Activated T-helper 17 cell treated with anti-CD3 and anti-CD28 coated beads, Interleukin-2, amount 50 U/mL, for 72 hours (primary cell): ENCODE data around the gene MBOAT7. TPM values are rescaled to one million over a fixed set of nuclear protein-coding genes. Genes with fewer than 3 reads are reported as not detected.

Experiments used
- ATAC-seq: fragments of 150-1000 bp; cut with Tn5 transposase; replicated peaks from 2 replicates; pipeline ENCODE4 v1.10.0; 2021; ENCODE audit warnings: mild to moderate bottlenecking, moderate library complexity
- H3K27ac Mint-ChIP-seq: one replicate; pipeline ENCODE4 v1.8.0; 2022; ENCODE audit warnings: mixed read lengths
- H3K27me3 Mint-ChIP-seq: one replicate; pipeline ENCODE4 v1.8.0; 2022; ENCODE audit warnings: mixed read lengths
- H3K36me3 Mint-ChIP-seq: one replicate; pipeline ENCODE4 v1.8.0; 2022; ENCODE audit warnings: low read depth, mild to moderate bottlenecking, mixed read lengths
- H3K4me1 Mint-ChIP-seq: one replicate; pipeline ENCODE4 v1.8.0; 2022; ENCODE audit warnings: mixed read lengths
- H3K4me3 Mint-ChIP-seq: one replicate; pipeline ENCODE4 v1.8.0; 2022; ENCODE audit warnings: mild to moderate bottlenecking, mixed read lengths
- H3K9me3 Mint-ChIP-seq: one replicate; pipeline ENCODE4 v1.8.0; 2022; ENCODE audit warnings: mixed read lengths
- total RNA-seq, 2 donors: library from RNA; stranded (reverse); gene quantifications; one replicate each; pipeline ENCODE4 v1.2.3, GENCODE V29; 2022

Gene MBOAT7
- total RNA-seq, 2 donors from 2014 or later, result 58.6 to 65.9 TPM

GRCh38 chr19:54137699-54138488, 51.5 kb downstream of the MBOAT7 start, which contains the start of gene CNOT3:
Gene CNOT3, plus strand, starts transcription at chr19:54137762. Its CDS starts 5,217 bp downstream, at chr19:54142979.
- no peaks in the 10 kb centered on the region for H3K27me3 Mint-ChIP-seq
- H3K36me3 Mint-ChIP-seq, result peaks cover 47% of the 10 kb centered on the region
- no peak for ATAC-seq
- H3K27ac Mint-ChIP-seq, result peak within 1 kb of the TSS; percentile 95
- H3K9me3 Mint-ChIP-seq, result no peaks in the 10 kb centered on the region
- H3K4me3 Mint-ChIP-seq, result peak within 1 kb of the TSS; percentile 91
- H3K4me1 Mint-ChIP-seq, result peaks cover 21% of the 10 kb centered on the region

- H3K4me3 Mint-ChIP-seq, result peak overlapping the region; percentile 87
- H3K9me3 Mint-ChIP-seq, result no peaks in the 10 kb centered on the region
- peak; percentile 88 for ATAC-seq
- peaks cover 20% of the 10 kb centered on the region for H3K4me1 Mint-ChIP-seq
- peaks cover 39% of the 10 kb centered on the region for H3K36me3 Mint-ChIP-seq
- no peaks in the 10 kb centered on the region for H3K27me3 Mint-ChIP-seq
- peak overlapping the region; percentile 70 for H3K27ac Mint-ChIP-seq
These were observed 52.3 kb downstream of the MBOAT7 start for GRCh38 chr19:54136864-54137698.

- H3K4me3 Mint-ChIP-seq, result peak overlapping the region; percentile 87
- H3K27me3 Mint-ChIP-seq, result no peaks in the 10 kb centered on the region
- no peaks in the 10 kb centered on the region for H3K9me3 Mint-ChIP-seq
- H3K36me3 Mint-ChIP-seq, result peaks cover 38% of the 10 kb centered on the region
- ATAC-seq, result no peak
- peaks cover 15% of the 10 kb centered on the region for H3K4me1 Mint-ChIP-seq
- peak overlapping the region; percentile 70 for H3K27ac Mint-ChIP-seq
These were observed 53.1 kb downstream of the MBOAT7 start for GRCh38 chr19:54136086-54136863.

GRCh38 chr19:54133957-54134590, 55.3 kb downstream of the MBOAT7 start:
- Mint-ChIP-seq H3K4me1 (peaks cover 7% of the 10 kb centered on the region), H3K9me3 (no peaks in the 10 kb centered on the region), H3K36me3 (peaks cover 40% of the 10 kb centered on the region), H3K27me3 (no peaks in the 10 kb centered on the region), H3K4me3 (no peak overlapping the region), H3K27ac (no peak overlapping the region)
- ATAC-seq, result no peak

GRCh38 chr19:54133312-54133956, 55.9 kb downstream of the MBOAT7 start:
- no peaks in the 10 kb centered on the region for H3K9me3 Mint-ChIP-seq
- H3K27ac Mint-ChIP-seq, result no peak overlapping the region
- no peaks in the 10 kb centered on the region for H3K27me3 Mint-ChIP-seq
- no peak for ATAC-seq
- H3K4me1 Mint-ChIP-seq, result peaks cover 5% of the 10 kb centered on the region
- H3K4me3 Mint-ChIP-seq, result no peak overlapping the region
- H3K36me3 Mint-ChIP-seq, result peaks cover 40% of the 10 kb centered on the region

- Mint-ChIP-seq H3K4me1 (no peaks in the 10 kb centered on the region), H3K27me3 (no peaks in the 10 kb centered on the region), H3K36me3 (peaks cover 67% of the 10 kb centered on the region), H3K9me3 (no peaks in the 10 kb centered on the region), H3K27ac (no peak overlapping the region), H3K4me3 (no peak overlapping the region)
- no peak for ATAC-seq
These were observed 59.8 kb downstream of the MBOAT7 start for GRCh38 chr19:54129617-54129996.

GRCh38 chr19:54128796-54129616, 60.4 kb downstream of the MBOAT7 start:
- Mint-ChIP-seq H3K9me3 (no peaks in the 10 kb centered on the region), H3K4me1 (no peaks in the 10 kb centered on the region), H3K4me3 (no peak overlapping the region), H3K27ac (no peak overlapping the region), H3K36me3 (peaks cover 73% of the 10 kb centered on the region), H3K27me3 (no peaks in the 10 kb centered on the region)
- ATAC-seq, result no peak

GRCh38 chr19:54128441-54128725, 61.0 kb downstream of the MBOAT7 start:
- H3K4me1 Mint-ChIP-seq, result no peaks in the 10 kb centered on the region
- ATAC-seq, result no peak
- H3K4me3 Mint-ChIP-seq, result no peak overlapping the region
- no peaks in the 10 kb centered on the region for H3K9me3 Mint-ChIP-seq
- H3K36me3 Mint-ChIP-seq, result peaks cover 79% of the 10 kb centered on the region
- no peak overlapping the region for H3K27ac Mint-ChIP-seq
- H3K27me3 Mint-ChIP-seq, result no peaks in the 10 kb centered on the region

GRCh38 chr19:54127688-54128440, 61.5 kb downstream of the MBOAT7 start:
- no peaks in the 10 kb centered on the region for H3K4me1 Mint-ChIP-seq
- H3K27ac Mint-ChIP-seq, result no peak overlapping the region
- no peak overlapping the region for H3K4me3 Mint-ChIP-seq
- H3K9me3 Mint-ChIP-seq, result no peaks in the 10 kb centered on the region
- no peaks in the 10 kb centered on the region for H3K27me3 Mint-ChIP-seq
- no peak for ATAC-seq
- peaks cover 84% of the 10 kb centered on the region for H3K36me3 Mint-ChIP-seq

GRCh38 chr19:54125713-54126112, 63.7 kb downstream of the MBOAT7 start:
- ATAC-seq, result no peak
- Mint-ChIP-seq H3K9me3 (no peaks in the 10 kb centered on the region), H3K36me3 (peaks cover 93% of the 10 kb centered on the region), H3K4me3 (no peak overlapping the region), H3K4me1 (no peaks in the 10 kb centered on the region), H3K27me3 (no peaks in the 10 kb centered on the region), H3K27ac (no peak overlapping the region)

- Mint-ChIP-seq H3K4me1 (no peaks in the 10 kb centered on the region), H3K27ac (no peak overlapping the region), H3K36me3 (peaks cover 97% of the 10 kb centered on the region), H3K9me3 (no peaks in the 10 kb centered on the region), H3K27me3 (no peaks in the 10 kb centered on the region), H3K4me3 (no peak overlapping the region)
- no peak for ATAC-seq
These were observed 65.0 kb downstream of the MBOAT7 start for GRCh38 chr19:54124393-54124792.

GRCh38 chr19:54123682-54124081, 65.7 kb downstream of the MBOAT7 start:
- Mint-ChIP-seq H3K27ac (no peak overlapping the region), H3K27me3 (no peaks in the 10 kb centered on the region), H3K4me3 (no peak overlapping the region), H3K36me3 (peaks cover 95% of the 10 kb centered on the region), H3K9me3 (no peaks in the 10 kb centered on the region), H3K4me1 (no peaks in the 10 kb centered on the region)
- no peak for ATAC-seq
